BLaER1 (cell line): ENCODE measurements around the gene ELOF1.
"Not testable (repeated sequence)": the region's sequence is repeated elsewhere in the genome, so short reads cannot be mapped to it uniquely, and the experiment has no call there.

ENCODE experiments used
- H3K27ac ChIP-seq: shearing (Covaris generic); formaldehyde crosslinking; 2 replicates; pipeline ENCODE4 v1.8.1; 2022
- H3K27me3 ChIP-seq: shearing (Covaris generic); formaldehyde crosslinking; 2 replicates; pipeline ENCODE4 v1.8.1; 2022
- H3K36me3 ChIP-seq: shearing (Covaris generic); formaldehyde crosslinking; 2 replicates; pipeline ENCODE4 v1.8.1; 2022
- H3K4me1 ChIP-seq: shearing (Covaris generic); formaldehyde crosslinking; 2 replicates; pipeline ENCODE4 v1.8.1; 2022
- H3K4me2 ChIP-seq: shearing (Covaris generic); formaldehyde crosslinking; 2 replicates; pipeline ENCODE4 v1.8.1; 2022
- H3K4me3 ChIP-seq: shearing (Covaris generic); formaldehyde crosslinking; 2 replicates; pipeline ENCODE4 v1.8.1; 2022
- H3K9ac ChIP-seq: shearing (Covaris generic); formaldehyde crosslinking; 2 replicates; pipeline ENCODE4 v1.8.1; 2022
- H3K9me3 ChIP-seq: shearing (Covaris generic); formaldehyde crosslinking; 2 replicates; pipeline ENCODE4 v1.8.1; 2022
- H4K20me1 ChIP-seq: shearing (Covaris generic); formaldehyde crosslinking; 2 replicates; pipeline ENCODE4 v1.8.1; 2022
- Cebpa-rat ChIP-seq: shearing (Covaris generic); IDR thresholded peaks from 2 replicates; pipeline ENCODE4 v1.8.1; 2022

ELOF1 gene

DNA sequence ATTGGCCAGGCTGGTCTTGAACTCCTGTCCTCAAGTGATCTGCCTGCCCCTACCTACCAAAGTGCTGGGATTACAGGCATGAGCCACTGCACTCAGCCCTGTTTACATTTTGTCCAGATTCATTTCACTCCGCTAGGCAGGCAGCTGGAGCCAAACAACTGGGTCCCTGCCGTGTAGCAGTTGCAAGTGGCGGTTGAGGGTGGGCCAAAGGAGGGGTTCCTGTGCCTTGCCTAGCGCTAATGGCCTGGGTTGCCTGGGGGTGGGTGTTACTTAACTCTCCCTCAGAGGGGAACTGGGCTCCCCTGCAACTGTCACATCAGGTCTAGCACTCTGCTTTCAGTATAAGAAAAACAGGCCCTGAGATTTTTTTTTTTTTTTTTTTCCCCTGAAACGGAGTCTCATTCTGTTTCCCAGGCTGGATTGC lies 11.0 kb upstream of the ELOF1 start:
- Histone ChIP-seq H3K4me3 (no peak overlapping the region), H3K9ac (peak overlapping the region; percentile 23; the same call in 1 of the 2 replicates), H3K36me3 (no peaks in the 10 kb centered on the region), H3K27ac (no peak overlapping the region), H3K9me3 (no peaks in the 10 kb centered on the region), H3K4me1 (peaks cover 51% of the 10 kb centered on the region), H3K27me3 (no peaks in the 10 kb centered on the region), H3K4me2 (peak overlapping the region; percentile 46), H4K20me1 (no peaks in the 10 kb centered on the region)
- no peak for TF ChIP-seq Cebpa-rat

DNA sequence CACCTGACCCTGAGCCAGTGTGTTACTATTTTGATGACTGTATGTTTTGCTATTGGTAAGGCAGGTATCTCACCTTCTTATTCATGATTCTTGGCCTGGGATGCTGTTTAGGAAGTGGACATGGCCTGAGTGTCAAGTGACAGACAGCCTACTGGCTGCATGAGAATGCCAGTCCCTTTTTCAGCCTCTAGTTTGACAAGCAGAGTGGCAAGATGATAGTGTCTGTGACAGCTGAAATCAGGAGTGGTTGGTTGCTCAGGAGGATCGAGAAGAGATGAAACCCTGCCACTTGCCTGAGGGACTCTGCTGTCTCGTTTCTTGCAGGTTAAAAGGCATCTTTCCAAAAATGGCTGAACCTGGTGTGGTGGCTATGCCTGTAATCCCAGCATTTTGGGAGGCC lies 7.1 kb upstream of the ELOF1 start:
- Histone ChIP-seq H3K4me3 (no peak overlapping the region), H3K9me3 (no peaks in the 10 kb centered on the region), H3K9ac (no peak overlapping the region), H3K27me3 (no peaks in the 10 kb centered on the region), H4K20me1 (no peaks in the 10 kb centered on the region), H3K4me1 (peaks cover 54% of the 10 kb centered on the region), H3K4me2 (no peak overlapping the region), H3K36me3 (no peaks in the 10 kb centered on the region), H3K27ac (no peak overlapping the region)
- no peak for TF ChIP-seq Cebpa-rat

DNA sequence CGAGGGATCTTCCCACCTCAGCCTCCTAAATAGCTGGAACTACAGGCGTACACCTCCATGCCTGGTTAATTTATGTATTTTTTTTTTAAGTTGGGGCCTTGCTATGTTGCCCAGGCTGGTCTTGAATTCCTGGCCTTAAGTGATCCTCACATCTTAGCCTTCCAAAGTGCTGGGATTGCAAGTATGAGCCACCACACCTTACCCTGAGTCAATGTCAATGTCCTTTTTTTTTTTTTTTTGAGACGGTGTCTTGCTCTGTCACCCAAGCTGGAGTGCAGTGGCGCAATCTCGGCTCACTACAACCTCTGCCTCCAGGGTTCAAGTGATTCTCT lies 6.6 kb upstream of the ELOF1 start:
- not testable (repeated sequence) for H3K9ac ChIP-seq

DNA sequence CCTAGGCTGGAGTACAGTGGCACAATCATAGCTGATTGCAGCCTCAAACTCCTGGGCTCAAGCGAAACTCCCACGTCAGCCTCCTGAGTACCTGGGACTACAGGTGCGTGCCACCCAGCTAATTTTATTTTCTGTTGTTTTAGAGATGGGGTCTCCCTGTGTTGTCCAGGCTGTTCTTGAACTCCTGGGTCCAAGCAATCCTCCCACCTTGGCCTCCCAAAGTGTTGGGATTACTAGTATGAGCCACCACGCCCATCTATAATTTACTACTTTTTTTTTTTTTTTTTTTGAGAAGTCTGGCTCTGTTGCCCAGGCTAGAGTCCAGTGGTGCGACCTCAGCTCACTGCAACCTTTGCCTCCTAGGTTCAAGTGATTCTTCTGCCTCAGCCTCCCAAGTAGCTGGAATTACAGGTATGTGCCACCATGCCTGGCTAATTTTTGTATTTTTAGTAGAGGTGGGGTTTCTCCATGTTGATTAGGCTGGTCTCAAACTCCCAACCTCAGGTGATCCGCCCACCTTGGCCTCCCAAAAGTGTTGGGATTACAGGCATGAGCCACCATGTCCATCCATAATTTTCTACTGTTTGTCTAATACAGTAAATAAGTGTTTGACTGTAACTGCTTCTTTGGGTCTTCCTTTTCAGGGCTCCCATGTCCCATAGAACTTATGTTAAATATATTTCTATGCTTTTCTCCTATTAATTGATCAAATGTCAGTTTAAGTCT lies 5.2 kb upstream of the ELOF1 start:
- Histone ChIP-seq H3K4me2 (peak overlapping the region; percentile 42), H3K27ac (peak overlapping the region; percentile 38; the same call in 1 of the 2 replicates), H3K4me1 (peaks cover 57% of the 10 kb centered on the region)
- H3K36me3 ChIP-seq, H4K20me1 ChIP-seq, H3K27me3 ChIP-seq, H3K9ac ChIP-seq, H3K9me3 ChIP-seq, H3K4me3 ChIP-seq: not testable (repeated sequence)

More for the DNA sequence above, 6.6 kb upstream of the ELOF1 start:
- not testable (repeated sequence) for H3K4me2 ChIP-seq, H4K20me1 ChIP-seq, H3K9me3 ChIP-seq, H3K36me3 ChIP-seq, H3K27me3 ChIP-seq, H3K27ac ChIP-seq, H3K4me3 ChIP-seq
- peaks cover 58% of the 10 kb centered on the region for H3K4me1 ChIP-seq

DNA sequence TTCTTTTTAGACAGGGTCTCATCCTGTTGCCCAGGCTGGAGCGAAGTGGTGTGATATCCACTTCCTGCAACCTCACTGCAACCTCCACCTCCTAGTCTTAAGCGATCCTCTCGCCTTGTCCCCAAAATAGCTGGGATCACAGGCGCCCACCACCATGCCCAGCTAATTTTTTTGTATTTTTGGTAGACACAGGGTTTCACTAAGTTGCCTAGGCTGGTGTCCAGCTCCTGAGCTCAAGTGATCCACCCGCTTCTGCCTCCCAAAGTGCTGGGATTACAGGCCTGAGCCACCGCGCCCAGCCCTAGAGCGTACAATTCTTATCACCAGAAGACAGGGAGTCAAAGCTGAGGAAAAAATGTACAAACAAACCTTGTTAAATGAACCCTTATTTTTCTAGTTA lies 4.5 kb upstream of the ELOF1 start:
- Histone ChIP-seq H3K9me3 (no peaks in the 10 kb centered on the region), H3K27ac (no peak overlapping the region), H3K27me3 (no peaks in the 10 kb centered on the region), H3K4me1 (peaks cover 51% of the 10 kb centered on the region), H3K36me3 (no peaks in the 10 kb centered on the region), H3K4me3 (no peak overlapping the region), H3K9ac (no peak overlapping the region), H3K4me2 (no peak overlapping the region), H4K20me1 (peaks cover 4% of the 10 kb centered on the region)
- TF ChIP-seq Cebpa-rat, result no peak

DNA sequence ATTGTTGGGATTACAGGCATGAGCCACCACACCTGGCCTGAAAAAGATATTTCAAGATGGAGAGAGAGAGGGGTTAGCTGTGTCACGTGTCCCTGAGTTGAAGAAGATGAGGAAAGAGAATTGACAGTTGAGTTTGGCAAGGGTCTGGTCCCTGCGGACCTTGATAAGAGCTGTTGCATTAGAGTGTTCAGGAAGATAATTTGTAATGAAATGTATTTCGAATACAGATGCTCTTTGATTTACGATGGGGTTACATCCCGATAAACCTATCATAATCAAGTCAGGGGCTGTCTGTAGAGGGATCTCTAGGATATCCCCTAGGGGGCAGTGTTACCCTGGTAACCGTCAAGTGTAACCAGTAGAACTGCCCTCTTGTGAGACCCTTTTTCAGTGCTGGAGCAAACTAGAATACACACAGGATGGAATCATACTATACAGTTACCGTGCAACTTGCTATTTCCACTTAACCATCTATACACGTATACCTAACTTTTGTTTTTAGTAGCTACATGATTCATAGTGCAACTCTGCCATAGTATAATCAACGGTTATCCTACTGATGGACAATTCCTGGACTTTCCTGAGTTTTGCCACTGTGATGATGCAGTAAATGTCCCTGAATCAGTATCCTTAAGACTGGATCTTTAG lies 1.5 kb upstream of the ELOF1 start:
- no peak overlapping the region for H3K4me3 ChIP-seq
- peaks cover 60% of the 10 kb centered on the region for H3K4me1 ChIP-seq
- TF ChIP-seq Cebpa-rat, result no peak
- peaks cover 34% of the 10 kb centered on the region for H4K20me1 ChIP-seq
- no peak overlapping the region for H3K27ac ChIP-seq
- H3K27me3 ChIP-seq, result no peaks in the 10 kb centered on the region
- no peaks in the 10 kb centered on the region for H3K9me3 ChIP-seq
- H3K4me2 ChIP-seq, result peak overlapping the region; percentile 93
- H3K36me3 ChIP-seq, result peaks cover 12% of the 10 kb centered on the region; the same call in 1 of the 2 replicates
- no peak overlapping the region for H3K9ac ChIP-seq

DNA sequence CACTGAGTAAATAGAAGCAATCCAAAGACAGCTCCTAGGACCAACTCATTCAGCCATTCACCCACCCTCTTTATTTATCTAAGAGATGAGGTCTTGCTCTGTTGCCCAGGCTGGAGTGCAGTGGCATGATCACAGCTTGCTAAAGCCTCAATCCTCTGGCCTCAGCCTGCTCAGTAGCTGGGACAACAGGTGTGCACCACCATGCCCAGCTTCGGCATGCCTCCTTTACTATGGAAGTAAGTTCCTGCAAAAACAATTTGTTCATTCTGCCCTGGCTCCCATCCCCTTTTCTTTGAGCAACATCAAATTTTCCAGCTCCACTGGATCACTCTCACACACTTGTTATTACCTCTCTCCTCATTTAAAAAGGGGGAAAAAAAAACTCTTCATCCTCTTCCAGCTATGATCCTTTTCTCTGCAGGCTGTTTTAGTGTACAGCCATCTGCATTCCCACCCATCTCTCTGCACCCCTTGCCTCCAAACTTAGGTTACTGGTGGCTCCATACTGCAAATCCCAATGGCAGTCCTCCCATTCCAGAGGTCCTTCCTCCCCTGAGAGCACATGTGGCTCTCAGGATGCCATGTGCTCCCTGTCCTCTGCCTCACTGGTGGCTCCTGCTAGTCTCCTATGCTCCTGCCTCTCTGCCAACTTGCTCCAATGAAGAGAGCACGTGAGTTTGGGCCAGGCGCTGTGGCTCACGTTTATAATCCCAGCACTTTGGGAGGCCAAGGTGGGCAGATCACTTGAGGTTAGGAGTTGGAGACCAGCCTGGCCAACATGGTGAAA lies 2.2 kb downstream of the ELOF1 start:
- Histone ChIP-seq H3K4me1 (peaks cover 81% of the 10 kb centered on the region), H3K27me3 (no peaks in the 10 kb centered on the region), H3K36me3 (peaks cover 34% of the 10 kb centered on the region), H4K20me1 (peaks cover 69% of the 10 kb centered on the region), H3K27ac (no peak overlapping the region), H3K9ac (no peak overlapping the region), H3K4me3 (no peak overlapping the region), H3K9me3 (no peaks in the 10 kb centered on the region), H3K4me2 (peak overlapping the region; percentile 28)
- TF ChIP-seq Cebpa-rat, result no peak

DNA sequence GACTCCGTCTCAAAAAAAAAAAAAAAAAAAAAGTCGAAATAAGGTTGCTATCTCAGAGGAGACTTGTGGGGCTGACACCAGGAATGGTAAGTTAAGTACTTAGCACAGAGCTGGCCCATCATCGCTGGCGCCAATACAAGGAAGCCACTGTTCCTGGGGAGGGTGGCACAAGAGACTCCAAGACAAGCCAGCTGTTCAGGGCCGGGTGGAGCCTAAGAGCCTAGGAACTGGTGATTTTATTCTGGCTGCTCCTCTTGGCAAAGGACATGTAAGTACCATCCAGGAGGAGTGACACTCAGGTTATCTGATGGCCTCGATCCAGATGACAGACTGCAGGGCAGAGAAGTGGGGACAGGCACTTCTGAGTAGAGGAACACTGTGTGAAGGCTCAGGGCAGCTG lies 3.8 kb downstream of the ELOF1 start:
- no peak overlapping the region for H3K27ac ChIP-seq
- TF ChIP-seq Cebpa-rat, result no peak
- H3K4me1 ChIP-seq, result peaks cover 73% of the 10 kb centered on the region
- no peaks in the 10 kb centered on the region for H3K9me3 ChIP-seq
- no peak overlapping the region for H3K9ac ChIP-seq
- H3K4me2 ChIP-seq, result no peak overlapping the region
- H3K36me3 ChIP-seq, result peaks cover 42% of the 10 kb centered on the region
- peaks cover 69% of the 10 kb centered on the region for H4K20me1 ChIP-seq
- no peak overlapping the region for H3K4me3 ChIP-seq
- no peaks in the 10 kb centered on the region for H3K27me3 ChIP-seq

DNA sequence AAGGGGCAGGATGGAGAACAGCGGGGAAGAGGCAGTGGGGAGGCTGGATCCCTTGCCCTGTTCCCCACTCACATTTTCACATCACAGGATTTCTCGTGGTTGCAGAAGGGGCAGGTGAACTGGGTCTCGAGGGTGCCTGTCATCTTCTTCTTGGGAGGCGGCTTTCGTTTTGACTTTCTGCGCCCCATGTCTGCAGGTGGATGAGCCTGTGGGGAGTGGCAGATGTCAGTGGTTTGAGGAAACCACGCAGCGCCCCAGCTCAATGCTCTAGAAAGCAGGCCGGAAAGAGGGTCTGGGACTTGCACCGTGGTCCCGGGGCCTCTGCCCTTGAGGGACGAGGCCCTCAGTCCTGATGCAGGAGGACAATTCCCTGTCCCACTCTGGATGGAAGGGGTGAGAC lies 4.9 kb downstream of the ELOF1 start:
- Histone ChIP-seq H3K4me1 (peaks cover 64% of the 10 kb centered on the region), H3K4me3 (no peak overlapping the region), H3K27ac (peak overlapping the region; percentile 4; the same call in 1 of the 2 replicates), H3K4me2 (peak overlapping the region; percentile 76), H3K27me3 (no peaks in the 10 kb centered on the region), H3K36me3 (peaks cover 42% of the 10 kb centered on the region), H4K20me1 (peaks cover 69% of the 10 kb centered on the region), H3K9me3 (no peaks in the 10 kb centered on the region), H3K9ac (peak overlapping the region; percentile 9; the same call in 1 of the 2 replicates)
- TF ChIP-seq Cebpa-rat, result no peak
